T-cell (primary cell): ENCODE measurements around the gene MPIG6B. TPM values are rescaled to one million over a fixed set of nuclear protein-coding genes. Genes with fewer than 3 reads are reported as not detected.

Source experiments
- ATAC-seq, 4 experiments: fragments of 200-7000 bp in 3 of 4; fragments of 150-1000 bp in 1 of 4; cut with Tn5 transposase; replicated peaks in 1 of 4; 1 replicate in 3 of 4; 2 replicates in 1 of 4; pipeline ENCODE4 v1.10.0; 2021; ENCODE audit warnings: moderate library complexity in 3 of 4, mild to moderate bottlenecking in 2 of 4, moderate number of reproducible peaks in 1 of 4
- CTCF ChIA-PET, 2 donors: fragments of 300-600 bp; sonication (Branson Sonifier 250); formaldehyde crosslinking; loops; one replicate each; lab custom pipeline; 2022; ENCODE audit warnings: antibody characterized with exemption in 2 of 2; lab: Charles Lee
- POLR2A ChIA-PET, 2 donors: fragments of 300-600 bp; sonication (Branson Sonifier 250); formaldehyde crosslinking; loops; one replicate each; lab custom pipeline; 2022; ENCODE audit warnings: antibody characterized with exemption in 2 of 2; lab: Charles Lee
- DNase-seq, 35 experiments: peaks; one replicate each; pipeline versions ENCODE4 v3.0.0 to v3.0.0-alpha.2; 2013 to 2023
- H3K27ac ChIP-seq: one replicate; pipeline ENCODE4 v1.5.1; 2013; ENCODE audit warnings: low read length
- H3K27me3 ChIP-seq, 2 experiments: replicated peaks in 1 of 2; 1 replicate in 1 of 2; 2 replicates in 1 of 2; pipeline versions ENCODE4 v1.6.1 to v1.7.0; 2013; ENCODE audit warnings: low read length in 1 of 2, mixed read lengths in 1 of 2; ENCODE audit not compliant: control insufficient read depth in 2 of 2, insufficient read depth in 2 of 2; ENCODE audit errors: extremely low read depth in 1 of 2
- H3K36me3 ChIP-seq, 2 donors: 1 replicate in 1 of 2; 2 replicates in 1 of 2; pipeline versions ENCODE4 v1.6.1 to v1.7.0; 2013; ENCODE audit warnings: low read length in 1 of 2; ENCODE audit not compliant: control insufficient read depth in 2 of 2, insufficient read depth in 1 of 2; ENCODE audit errors: extremely low read depth in 1 of 2
- H3K4me1 ChIP-seq, 2 experiments: 1 replicate in 1 of 2; 2 replicates in 1 of 2; pipeline versions ENCODE4 v1.6.1 to v1.7.0; 2013; ENCODE audit warnings: low read length in 2 of 2, mixed read lengths in 1 of 2; ENCODE audit not compliant: insufficient read depth in 2 of 2, control insufficient read depth in 1 of 2; ENCODE audit errors: extremely low read depth in 1 of 2
- H3K4me3 ChIP-seq, 2 donors: 1 replicate in 1 of 2; 2 replicates in 1 of 2; pipeline versions ENCODE4 v1.5.1 to v1.7.0; 2013; ENCODE audit warnings: mild to moderate bottlenecking in 2 of 2, low read length in 1 of 2, moderate library complexity in 1 of 2; ENCODE audit not compliant: control insufficient read depth in 1 of 2; ENCODE audit errors: extremely low read depth in 1 of 2
- H3K9me3 ChIP-seq: 2 replicates; pipeline ENCODE4 v1.7.0; 2013
- H3K27ac Mint-ChIP-seq, 2 donors: one replicate each; pipeline ENCODE4 v1.8.0; 2020 to 2021; ENCODE audit warnings: mild to moderate bottlenecking in 2 of 2, mixed read lengths in 2 of 2
- H3K27me3 Mint-ChIP-seq, 2 donors: one replicate each; pipeline ENCODE4 v1.8.0; 2021 to 2022; ENCODE audit warnings: mixed read lengths in 2 of 2
- H3K36me3 Mint-ChIP-seq: one replicate; pipeline ENCODE4 v1.8.0; 2021; ENCODE audit warnings: mixed read lengths
- H3K4me1 Mint-ChIP-seq, 3 donors: one replicate each; pipeline ENCODE4 v1.8.0; 2020 to 2022; ENCODE audit warnings: mixed read lengths in 3 of 3, mild to moderate bottlenecking in 1 of 3
- H3K4me3 Mint-ChIP-seq, 3 donors: one replicate each; pipeline ENCODE4 v1.8.0; 2020 to 2022; ENCODE audit warnings: mild to moderate bottlenecking in 3 of 3, mixed read lengths in 3 of 3, moderate library complexity in 3 of 3
- H3K9me3 Mint-ChIP-seq, 3 donors: one replicate each; pipeline ENCODE4 v1.8.0; 2020 to 2022; ENCODE audit warnings: mixed read lengths in 3 of 3
- WGBS: methylation state at CpG from one replicate; pipeline ENCODE4 v1.1.5; 2013; ENCODE audit warnings: missing lambda C conversion rate; ENCODE audit not compliant: insufficient coverage; 5-methylcytosine and 5-hydroxymethylcytosine counted together
- total RNA-seq, 35 experiments: library from RNA in 6 of 35; stranded (reverse) in 6 of 35; fragments of 120-200 nt in 1 of 35; gene quantifications; one replicate each; pipeline versions ENCODE4 v1.2.1 to v1.2.4 and lab custom pipeline; 2013 to 2026

MPIG6B gene
- total RNA-seq, 5 donors from 2014 or later (not counting 1 experiment from before 2014, with no cell fraction given): 0.26 to 2.6 (median 0.30) TPM

- no peaks in the 10 kb centered on the region for H3K9me3 Mint-ChIP-seq
- Histone ChIP-seq H3K9me3 (no peaks in the 10 kb centered on the region), H3K4me3 (no peak overlapping the region), H3K36me3 (peaks cover 0 to 3% of the 10 kb centered on the region in 2 donors), H3K27me3 (no peaks in the 10 kb centered on the region), H3K27ac (no peak overlapping the region), H3K4me1 (peaks cover 3 to 14% of the 10 kb centered on the region in 2 experiments)
- no peak overlapping the region for H3K4me3 Mint-ChIP-seq
- no peaks in the 10 kb centered on the region for H3K27me3 Mint-ChIP-seq
- no peak for DNase-seq
- H3K36me3 Mint-ChIP-seq: peaks cover 13% of the 10 kb centered on the region
- ChIA-PET POLR2A (no interaction called here), CTCF (no interaction called here)
- peaks cover 12 to 18% (median 14%) of the 10 kb centered on the region in 3 donors for H3K4me1 Mint-ChIP-seq
- 40% methylated on average over 1 of the region's 1 CpG for WGBS
- ATAC-seq: no peak
- H3K27ac Mint-ChIP-seq: no peak overlapping the region
Measured at GRCh38 chr6:31744422-31744821, 21.2 kb downstream of the MPIG6B start.

- no peak overlapping the region for H3K27ac Mint-ChIP-seq
- ATAC-seq (no peak), DNase-seq (no peak)
- H3K36me3 ChIP-seq: peaks cover 0 to 3% of the 10 kb centered on the region in 2 donors
- no peaks in the 10 kb centered on the region for H3K9me3 Mint-ChIP-seq
- no peaks in the 10 kb centered on the region for H3K27me3 Mint-ChIP-seq
- H3K27me3 ChIP-seq: no peaks in the 10 kb centered on the region
- no peaks in the 10 kb centered on the region for H3K9me3 ChIP-seq
- WGBS: 100% methylated on average over 2 of the region's 8 CpGs
- H3K4me1 ChIP-seq: no peaks in the 10 kb centered on the region
- no peaks in the 10 kb centered on the region for H3K36me3 Mint-ChIP-seq
- H3K4me1 Mint-ChIP-seq: no peaks in the 10 kb centered on the region
- CTCF ChIA-PET: no interaction called here
- no peak overlapping the region for H3K4me3 Mint-ChIP-seq
- no peak overlapping the region for H3K27ac ChIP-seq
- POLR2A ChIA-PET: interaction anchor here in 1 of 2 donors (0.6 kb wide), 1 partner anchor 118 kb away, joined by 3 read pairs; no protein-coding TSS in a partner anchor
- H3K4me3 ChIP-seq: no peak overlapping the region
Measured at GRCh38 chr6:31749301-31750036, 26.3 kb downstream of the MPIG6B start.

GRCh38 chr6:31750411-31751022 lies 27.3 kb downstream of the MPIG6B start:
- DNase-seq (no peak), ATAC-seq (no peak)
- Mint-ChIP-seq H3K4me1 (no peaks in the 10 kb centered on the region), H3K27me3 (no peaks in the 10 kb centered on the region), H3K9me3 (no peaks in the 10 kb centered on the region), H3K36me3 (no peaks in the 10 kb centered on the region), H3K4me3 (no peak overlapping the region), H3K27ac (no peak overlapping the region)
- no peaks in the 10 kb centered on the region for H3K9me3 ChIP-seq
- H3K27ac ChIP-seq: no peak overlapping the region
- no peaks in the 10 kb centered on the region for H3K4me1 ChIP-seq
- peaks cover 0 to 3% of the 10 kb centered on the region in 2 donors for H3K36me3 ChIP-seq
- CTCF ChIA-PET: no interaction called here
- POLR2A ChIA-PET: no interaction called here
- no peak overlapping the region for H3K4me3 ChIP-seq
- no peaks in the 10 kb centered on the region for H3K27me3 ChIP-seq
- 95% methylated on average over 5 of the region's 7 CpGs for WGBS

GRCh38 chr6:31752739-31753319 lies 29.7 kb downstream of the MPIG6B start:
- no peak overlapping the region for H3K27ac Mint-ChIP-seq
- no peaks in the 10 kb centered on the region for H3K27me3 Mint-ChIP-seq
- no peaks in the 10 kb centered on the region for H3K4me1 ChIP-seq
- DNase-seq (no peak), ATAC-seq (no peak)
- no peak overlapping the region for H3K27ac ChIP-seq
- POLR2A ChIA-PET: interaction anchor here in 1 of 2 donors (0.6 to 0.7 kb wide), 2 partner anchors 32 to 941 kb away, joined by 3 to 8 read pairs; no protein-coding TSS in a partner anchor
- H3K27me3 ChIP-seq: no peaks in the 10 kb centered on the region
- no peaks in the 10 kb centered on the region for H3K4me1 Mint-ChIP-seq
- no peaks in the 10 kb centered on the region for H3K9me3 Mint-ChIP-seq
- 97% methylated on average over 4 of the region's 8 CpGs for WGBS
- no peaks in the 10 kb centered on the region for H3K36me3 Mint-ChIP-seq
- H3K36me3 ChIP-seq: no peaks in the 10 kb centered on the region
- H3K9me3 ChIP-seq: no peaks in the 10 kb centered on the region
- no peak overlapping the region for H3K4me3 Mint-ChIP-seq
- CTCF ChIA-PET: interaction anchor here in 1 of 2 donors (1.1 kb wide), 1 partner anchor 17 kb away, joined by 3 read pairs; no protein-coding TSS in a partner anchor
- no peak overlapping the region for H3K4me3 ChIP-seq

- no peak overlapping the region for H3K27ac ChIP-seq
- Mint-ChIP-seq H3K4me1 (peaks cover 0 to 9% (median 0%) of the 10 kb centered on the region in 3 donors), H3K27ac (no peak overlapping the region), H3K27me3 (no peaks in the 10 kb centered on the region), H3K36me3 (peaks cover 28% of the 10 kb centered on the region), H3K4me3 (no peak overlapping the region), H3K9me3 (no peaks in the 10 kb centered on the region)
- no peaks in the 10 kb centered on the region for H3K9me3 ChIP-seq
- POLR2A ChIA-PET: no interaction called here
- no peaks in the 10 kb centered on the region for H3K4me1 ChIP-seq
- CTCF ChIA-PET: no interaction called here
- 100% methylated on average over 1 of the region's 2 CpGs for whole genome bisulfite sequencing
- ATAC-seq: no peak
- H3K36me3 ChIP-seq: no peaks in the 10 kb centered on the region
- H3K4me3 ChIP-seq: no peak overlapping the region
- H3K27me3 ChIP-seq: no peaks in the 10 kb centered on the region
- no peak for DNase-seq
Measured at GRCh38 chr6:31758281-31758680, 35.1 kb downstream of the MPIG6B start.

GRCh38 chr6:31760790-31761189 lies 37.6 kb downstream of the MPIG6B start:
- ChIA-PET POLR2A (no interaction called here), CTCF (interaction anchor here in 1 of 2 donors (0.7 kb wide), 1 partner anchor 70 kb away, joined by 8 read pairs; no protein-coding TSS in a partner anchor)
- Histone ChIP-seq H3K36me3 (no peaks in the 10 kb centered on the region), H3K27me3 (no peaks in the 10 kb centered on the region), H3K9me3 (no peaks in the 10 kb centered on the region), H3K27ac (no peak overlapping the region), H3K4me1 (no peaks in the 10 kb centered on the region), H3K4me3 (no peak overlapping the region)
- DNase-seq (no peak), ATAC-seq (no peak)
- Mint-ChIP-seq H3K36me3 (peaks cover 32% of the 10 kb centered on the region), H3K27ac (no peak overlapping the region), H3K9me3 (no peaks in the 10 kb centered on the region), H3K27me3 (no peaks in the 10 kb centered on the region), H3K4me1 (peaks cover 0 to 9% (median 0%) of the 10 kb centered on the region in 3 donors), H3K4me3 (no peak overlapping the region)
- WGBS: no CpG with 5 or more reads among the region's 5 CpGs
